Bronchial epithelial cell (primary cell): ENCODE measurements around the gene KATNAL2. TPM values are rescaled to one million over a fixed set of nuclear protein-coding genes. Genes with fewer than 3 reads are reported as not detected.

ENCODE experiments used
- DNase-seq: peaks from one replicate; pipeline ENCODE4 v3.0.0-alpha.2; 2010; ENCODE audit warnings: low read depth
- FAIRE-seq: peaks from 2 replicates; lab custom pipeline; 2011; peaks lifted over from hg19 to GRCh38; lab: Jason Lieb, UNC
- H3K27me3 ChIP-seq: 2 replicates; pipeline ENCODE4 v1.5.1; 2011; ENCODE audit warnings: low read length; ENCODE audit not compliant: control insufficient read depth, insufficient read depth
- H3K36me3 ChIP-seq: 2 replicates; pipeline ENCODE4 v1.5.1; 2011; ENCODE audit warnings: low read length; ENCODE audit not compliant: control insufficient read depth, insufficient read depth
- H3K4me3 ChIP-seq: 2 replicates; pipeline ENCODE4 v1.5.1; 2011; ENCODE audit warnings: mild to moderate bottlenecking, low read depth, low read length, control low read depth
- total RNA-seq: library from RNA; depleted of rRNA; stranded (reverse); fragments of >200 nt; gene quantifications from 2 replicates; pipeline ENCODE4 v1.2.1, GENCODE V29; 2014
- TF ChIP-seq, protein P1 (sequence below): IDR thresholded peaks from 2 replicates; pipeline ENCODE4 v1.5.1; 2011; ENCODE audit warnings: mild to moderate bottlenecking, moderate library complexity, low read length, control low read depth, inconsistent platforms; ENCODE audit not compliant: insufficient read depth, severe bottlenecking

Gene KATNAL2
- total RNA-seq, 1 donor from 2014 or later, result under 0.01 TPM

DNA sequence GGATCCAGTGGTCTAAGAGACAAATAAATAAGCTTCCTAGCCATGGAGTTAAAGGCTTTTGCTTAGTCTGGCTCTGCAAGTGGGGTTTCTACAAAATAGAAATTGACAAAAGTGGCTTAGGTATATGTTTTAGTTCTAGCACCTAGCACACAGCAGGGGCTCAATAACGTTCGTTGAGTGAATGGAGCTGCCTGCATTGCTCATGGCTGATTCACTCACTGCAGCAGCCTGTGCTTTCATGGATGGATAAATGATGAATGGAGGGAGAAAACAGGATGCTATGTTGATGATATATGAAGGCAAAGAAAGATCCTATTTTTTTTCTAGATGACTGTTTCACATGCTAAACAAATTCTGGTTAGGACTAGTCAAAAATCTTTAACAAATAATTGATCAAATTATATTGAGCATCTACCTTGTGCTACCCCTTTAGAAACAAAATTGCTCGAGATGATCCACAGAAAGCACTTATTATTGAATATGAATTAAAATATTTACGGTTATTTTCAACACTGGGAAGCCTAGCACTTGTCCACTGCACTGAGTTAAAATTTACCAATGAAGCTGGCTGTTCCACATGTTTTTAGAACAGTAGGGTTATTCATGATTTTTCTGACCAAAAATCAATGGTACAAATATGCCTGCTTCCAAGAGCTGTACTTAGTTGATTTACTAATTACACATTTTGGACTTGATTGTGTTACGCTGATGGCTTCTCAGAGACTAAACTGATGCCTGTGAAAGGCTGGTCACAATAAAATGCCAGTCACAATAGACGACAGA is 193.3 kb downstream of the KATNAL2 start:
- peaks cover 9% of the 10 kb centered on the region for H3K36me3 ChIP-seq
- no peaks in the 10 kb centered on the region for H3K27me3 ChIP-seq
- TF ChIP-seq, protein P1, sequence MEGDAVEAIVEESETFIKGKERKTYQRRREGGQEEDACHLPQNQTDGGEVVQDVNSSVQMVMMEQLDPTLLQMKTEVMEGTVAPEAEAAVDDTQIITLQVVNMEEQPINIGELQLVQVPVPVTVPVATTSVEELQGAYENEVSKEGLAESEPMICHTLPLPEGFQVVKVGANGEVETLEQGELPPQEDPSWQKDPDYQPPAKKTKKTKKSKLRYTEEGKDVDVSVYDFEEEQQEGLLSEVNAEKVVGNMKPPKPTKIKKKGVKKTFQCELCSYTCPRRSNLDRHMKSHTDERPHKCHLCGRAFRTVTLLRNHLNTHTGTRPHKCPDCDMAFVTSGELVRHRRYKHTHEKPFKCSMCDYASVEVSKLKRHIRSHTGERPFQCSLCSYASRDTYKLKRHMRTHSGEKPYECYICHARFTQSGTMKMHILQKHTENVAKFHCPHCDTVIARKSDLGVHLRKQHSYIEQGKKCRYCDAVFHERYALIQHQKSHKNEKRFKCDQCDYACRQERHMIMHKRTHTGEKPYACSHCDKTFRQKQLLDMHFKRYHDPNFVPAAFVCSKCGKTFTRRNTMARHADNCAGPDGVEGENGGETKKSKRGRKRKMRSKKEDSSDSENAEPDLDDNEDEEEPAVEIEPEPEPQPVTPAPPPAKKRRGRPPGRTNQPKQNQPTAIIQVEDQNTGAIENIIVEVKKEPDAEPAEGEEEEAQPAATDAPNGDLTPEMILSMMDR, result no peak
- FAIRE-seq (no peak), DNase-seq (no peak)
- no peak overlapping the region for H3K4me3 ChIP-seq

DNA sequence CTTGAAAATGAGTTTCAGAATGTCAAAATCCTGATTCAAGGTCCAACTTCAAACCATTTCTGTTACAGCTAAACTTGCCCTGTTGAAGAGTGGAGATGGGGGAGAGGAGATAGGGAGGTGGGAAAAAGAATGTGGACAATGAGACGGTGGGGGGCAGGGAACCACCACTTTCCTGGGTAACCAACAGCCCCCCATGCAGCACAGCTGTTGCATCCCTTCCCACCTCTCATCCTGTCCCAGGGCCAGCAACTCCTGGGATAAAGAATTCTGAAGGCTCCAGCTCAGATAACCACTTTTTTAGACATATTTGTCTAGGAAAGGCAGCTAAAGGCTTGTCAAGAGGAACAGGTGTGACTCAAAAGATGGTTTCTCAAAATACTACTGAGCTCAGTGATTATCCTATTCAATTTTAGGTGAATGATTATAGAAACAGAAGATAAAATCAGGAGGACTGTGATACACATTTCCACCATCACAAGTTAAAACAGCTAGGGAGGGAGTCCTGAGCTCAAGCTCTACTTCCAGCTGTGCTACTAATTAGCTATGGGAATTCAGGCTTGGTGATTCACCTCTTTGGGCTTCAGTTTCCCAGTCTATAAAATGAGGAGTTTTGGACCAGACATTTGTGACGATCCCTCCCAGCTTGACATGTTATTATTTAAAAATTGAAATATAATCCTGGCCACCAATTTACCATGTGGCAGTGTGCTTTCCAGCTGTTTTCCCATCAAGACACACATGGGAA is 196.6 kb downstream of the KATNAL2 start:
- Histone ChIP-seq H3K4me3 (no peak overlapping the region), H3K36me3 (peaks cover 6% of the 10 kb centered on the region), H3K27me3 (no peaks in the 10 kb centered on the region)
- FAIRE-seq (no peak), DNase-seq (no peak)
- TF ChIP-seq, protein P1, result no peak

GRCh38 chr18:47115205-47115604 is 197.8 kb downstream of the KATNAL2 start:
- no peak for DNase-seq
- Histone ChIP-seq H3K36me3 (peaks cover 6% of the 10 kb centered on the region), H3K4me3 (no peak overlapping the region), H3K27me3 (no peaks in the 10 kb centered on the region)
- TF ChIP-seq, protein P1, result no peak
- FAIRE-seq, result no peak

- H3K27me3 ChIP-seq, result no peaks in the 10 kb centered on the region
- H3K36me3 ChIP-seq, result peaks cover 3% of the 10 kb centered on the region
- TF ChIP-seq, protein P1, result no peak
- FAIRE-seq (no peak), DNase-seq (no peak)
- H3K4me3 ChIP-seq, result no peak overlapping the region
Measured at GRCh38 chr18:47118981-47119380, 201.6 kb downstream of the KATNAL2 start.

- TF ChIP-seq, protein P1, result no peak
- no peaks in the 10 kb centered on the region for H3K36me3 ChIP-seq
- no peak for FAIRE-seq
Measured at GRCh38 chr18:47120428-47120827, 203.0 kb downstream of the KATNAL2 start.

More at GRCh38 chr18:47120428-47120827, 203.0 kb downstream of the KATNAL2 start:
- DNase-seq, result no peak
- Histone ChIP-seq H3K27me3 (no peaks in the 10 kb centered on the region), H3K4me3 (no peak overlapping the region)
